ENCODE data around the gene RFX3.

The RFX3 gene

DNA sequence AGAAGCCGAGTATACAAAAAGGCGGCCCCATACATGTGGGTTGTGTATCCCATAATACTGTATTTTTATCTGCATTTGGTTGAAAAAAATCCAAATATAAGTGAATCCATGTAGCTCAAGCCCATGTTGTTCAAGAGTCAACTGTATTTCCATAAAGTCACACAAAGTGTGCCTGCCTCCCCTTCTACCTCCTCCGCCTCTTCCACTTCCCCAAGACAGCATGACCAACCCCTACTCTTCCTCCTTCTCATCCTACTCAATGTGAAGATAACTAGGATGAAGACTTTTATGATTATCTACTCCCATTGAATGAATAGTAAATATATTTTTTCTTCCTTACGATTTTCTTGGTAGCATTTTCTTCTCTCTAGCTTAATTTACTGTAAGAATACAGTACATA is 92.7 kb downstream of the RFX3 start:
- no peak for DNase-seq (ENCODE audit: low read depth)

DNA sequence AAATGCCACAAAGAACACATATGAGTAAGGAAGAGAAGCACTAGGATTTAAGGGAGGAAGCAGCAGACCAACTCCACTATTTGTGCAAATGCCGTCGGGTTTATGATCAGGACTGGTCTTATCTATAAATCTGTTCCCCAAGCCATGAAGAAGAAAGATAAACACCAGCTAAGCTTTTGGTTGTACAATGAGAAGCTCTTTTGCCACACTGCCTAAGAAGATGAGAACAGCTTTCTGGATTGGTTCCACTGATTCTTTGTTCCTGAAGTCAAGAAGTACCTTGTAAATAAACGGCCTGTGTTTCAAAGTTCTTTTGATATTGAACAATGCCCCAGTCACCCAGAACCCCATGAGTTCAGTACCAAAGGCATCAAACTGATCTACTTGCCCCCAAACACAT is 93.9 kb downstream of the RFX3 start:
- no peak for DNase-seq (ENCODE audit: low read depth)

GRCh38 chr9:3419893-3420292 is 105.9 kb downstream of the RFX3 start:
- DNase-seq (ENCODE audit: low read depth) = no peak

- no peak for DNase-seq (ENCODE audit: low read depth)
Measured at GRCh38 chr9:3415906-3416305, 109.9 kb downstream of the RFX3 start.

DNA sequence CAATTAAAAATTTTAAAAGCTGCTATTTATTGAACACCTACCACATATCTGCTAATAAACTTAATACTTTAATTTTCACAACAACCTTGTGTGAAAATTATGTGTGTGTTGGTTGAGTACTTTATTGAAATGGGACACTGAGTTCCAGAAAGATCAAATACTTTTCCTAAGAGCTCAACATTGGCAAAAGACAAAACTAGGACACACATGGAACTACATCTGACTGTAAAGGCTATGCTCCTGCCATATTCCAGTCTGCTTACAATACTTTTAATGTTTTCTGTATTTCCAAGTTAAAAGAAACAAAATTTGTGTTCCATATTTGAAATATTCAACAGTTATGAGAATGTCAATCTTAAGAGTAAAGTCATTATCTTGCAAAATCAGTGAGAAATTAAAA is 111.8 kb downstream of the RFX3 start:
- DNase-seq (ENCODE audit: low read depth) = no peak

GRCh38 chr9:3410461-3410860 is 115.3 kb downstream of the RFX3 start:
- no peak for DNase-seq (ENCODE audit: low read depth)

- no peak for DNase-seq (ENCODE audit: low read depth)
Measured at GRCh38 chr9:3409453-3409852, 116.3 kb downstream of the RFX3 start.

DNA sequence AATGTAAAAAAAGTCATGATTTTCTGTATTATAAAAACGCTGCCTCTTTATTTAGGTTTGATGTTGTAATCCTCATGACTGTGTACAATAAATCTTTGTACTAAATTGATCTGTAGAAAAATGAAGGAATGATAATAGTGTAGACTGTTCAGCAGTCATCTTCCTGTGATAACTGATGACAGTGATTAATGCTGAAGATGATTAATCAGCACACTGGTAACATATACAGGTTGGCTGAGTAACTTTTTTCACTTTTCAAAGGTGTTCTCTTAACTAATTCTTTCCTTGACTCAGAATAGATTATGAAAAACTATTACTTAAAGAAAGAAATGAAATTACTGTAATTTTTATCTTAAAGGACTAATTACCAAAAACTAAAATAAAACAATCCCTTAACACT is 122.5 kb downstream of the RFX3 start:
- DNase-seq (ENCODE audit: low read depth) = no peak

- no peak for DNase-seq (ENCODE audit: low read depth)
Measured at GRCh38 chr9:3401221-3401954, 124.4 kb downstream of the RFX3 start.

- no peak for DNase-seq (ENCODE audit: low read depth)
Measured at GRCh38 chr9:3398232-3398648, 127.6 kb downstream of the RFX3 start.

DNA sequence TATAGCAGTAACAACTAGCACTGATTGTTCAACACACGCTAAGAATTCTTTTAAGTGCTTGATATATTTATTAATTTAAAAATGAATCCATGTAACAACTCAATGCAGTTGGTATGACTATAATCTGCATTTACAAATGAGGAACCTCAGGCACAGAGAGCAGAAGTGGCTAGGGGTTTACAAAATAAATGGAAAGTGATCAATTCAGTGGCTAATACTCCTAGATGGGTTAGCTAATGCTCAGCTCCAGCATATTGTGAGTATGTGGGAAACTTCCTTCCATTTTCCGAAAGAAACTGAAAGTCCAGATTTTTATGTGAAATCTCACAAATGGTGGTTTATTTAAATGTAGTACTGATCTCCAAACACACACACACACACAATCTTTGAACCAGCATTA is 128.0 kb downstream of the RFX3 start:
- no peak for DNase-seq (ENCODE audit: low read depth)

DNA sequence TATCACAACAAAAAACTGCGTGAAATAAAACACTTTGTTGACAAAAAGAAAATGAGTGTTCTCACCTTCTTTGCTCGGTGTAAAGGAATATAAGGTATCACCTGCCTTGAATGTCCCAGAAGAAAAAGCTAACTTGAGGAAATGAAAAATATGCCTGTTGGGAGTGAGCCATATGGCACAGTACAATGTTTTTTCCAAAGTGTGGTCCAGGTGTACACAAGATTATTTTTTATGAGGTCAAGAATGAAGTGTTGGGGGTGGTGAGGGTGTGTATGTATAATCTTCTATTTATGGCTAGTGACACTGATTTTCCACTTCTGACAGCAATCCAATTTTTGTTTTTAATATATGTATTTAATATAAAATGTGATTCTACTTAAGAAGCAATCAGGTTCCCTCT is 134.4 kb downstream of the RFX3 start:
- DNase-seq (ENCODE audit: low read depth) = no peak

GRCh38 chr9:3386753-3387152 is 139.0 kb downstream of the RFX3 start:
- DNase-seq (ENCODE audit: low read depth) = no peak

DNA sequence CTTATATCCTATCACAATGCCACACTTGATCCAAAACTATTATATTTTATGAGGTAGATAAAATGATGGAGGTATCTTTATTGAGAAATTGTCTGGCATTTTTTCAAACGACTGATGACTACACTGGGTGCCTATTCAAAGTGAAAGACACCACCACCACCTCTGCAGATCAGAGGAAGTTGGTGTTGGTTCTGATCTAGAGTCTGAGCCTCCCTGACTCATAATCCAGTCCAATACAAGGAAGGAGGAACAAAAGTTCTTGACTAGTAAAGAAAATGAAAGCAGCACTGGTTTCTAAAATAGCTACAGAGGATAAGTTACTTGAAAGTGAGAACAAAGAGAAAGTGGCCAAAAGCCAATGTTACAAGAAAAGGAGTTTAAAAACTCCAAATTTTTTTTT is 139.9 kb downstream of the RFX3 start:
- DNase-seq (ENCODE audit: low read depth) = peak; percentile 21

DNA sequence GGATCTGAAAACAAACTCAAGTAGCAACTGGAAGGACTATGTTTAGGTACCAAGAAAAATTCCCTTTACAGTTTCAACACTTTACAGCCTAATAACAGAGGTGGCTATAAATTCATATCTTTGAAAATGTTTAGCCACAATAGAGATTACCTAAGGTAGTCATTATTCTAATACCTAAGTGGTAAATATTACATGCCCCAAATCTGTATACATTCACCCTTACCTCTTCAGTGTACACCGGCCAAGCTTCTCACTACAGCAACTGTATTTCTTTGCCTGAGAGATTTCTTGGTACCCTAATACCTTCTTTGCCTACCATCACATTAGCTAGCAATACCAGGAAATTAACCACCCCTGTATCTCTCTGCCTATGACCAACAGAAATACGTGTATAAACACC is 154.0 kb downstream of the RFX3 start:
- DNase-seq (ENCODE audit: low read depth) = no peak

GRCh38 chr9:3370715-3371114 is 155.1 kb downstream of the RFX3 start:
- DNase-seq (ENCODE audit: low read depth) = no peak

DNA sequence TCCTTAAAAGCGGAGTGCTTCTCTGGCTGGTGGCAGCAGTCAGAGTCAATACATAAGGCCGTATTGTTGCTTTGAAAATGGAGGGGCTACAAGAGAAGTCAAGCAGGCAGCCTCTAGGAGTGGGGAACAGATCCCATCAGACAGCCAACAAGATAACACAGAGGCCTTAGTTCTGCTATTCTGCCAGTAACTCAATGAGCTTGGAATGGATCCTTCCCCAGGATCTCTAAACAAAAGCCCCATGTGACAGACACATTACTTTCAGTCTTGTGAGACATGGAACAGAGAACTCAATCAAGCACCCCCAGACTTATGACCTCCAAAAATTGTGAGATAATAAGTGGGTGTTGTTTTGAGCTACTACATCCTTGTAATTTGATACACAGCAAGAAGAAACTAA is 158.6 kb downstream of the RFX3 start:
- DNase-seq (ENCODE audit: low read depth) = no peak

GRCh38 chr9:3361689-3362392 is 164.0 kb downstream of the RFX3 start:
- DNase-seq (ENCODE audit: low read depth) = no peak

- DNase-seq (ENCODE audit: low read depth) = no peak
Measured at GRCh38 chr9:3361116-3361515, 164.7 kb downstream of the RFX3 start.

DNA sequence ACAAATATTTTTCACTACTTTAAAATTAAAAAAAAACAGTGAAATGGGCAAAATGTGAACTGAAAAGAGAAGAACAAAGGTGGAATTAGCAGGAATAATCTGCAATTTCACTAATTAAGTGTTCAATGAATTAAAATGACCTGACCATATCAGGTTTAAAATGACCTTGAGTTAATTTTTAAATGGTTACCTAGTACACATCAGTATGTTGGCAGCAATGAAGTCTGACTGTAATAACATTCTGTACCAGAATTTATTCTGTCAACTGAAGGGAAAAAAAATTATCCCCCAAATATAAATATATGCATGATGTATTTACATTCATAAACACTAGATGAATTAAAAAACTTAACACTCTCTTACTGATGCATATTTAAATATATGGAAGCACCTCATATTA is 165.6 kb downstream of the RFX3 start:
- DNase-seq (ENCODE audit: low read depth) = no peak

GRCh38 chr9:3359778-3360177 is 166.0 kb downstream of the RFX3 start:
- no peak for DNase-seq (ENCODE audit: low read depth)

- DNase-seq (ENCODE audit: low read depth) = no peak
Measured at GRCh38 chr9:3359048-3359692, 166.6 kb downstream of the RFX3 start.

- DNase-seq (ENCODE audit: low read depth) = no peak
Measured at GRCh38 chr9:3348169-3348568, 177.6 kb downstream of the RFX3 start.

All from activated T-cell treated with anti-CD3 and anti-CD28 coated beads for 48 hours (primary cell).